Testis (tissue), 3 donors: ENCODE results near the gene ZSWIM5. TPM values are rescaled to one million over a fixed set of nuclear protein-coding genes. Genes with fewer than 3 reads are reported as not detected.

Source experiments
- DNase-seq: peaks from one replicate; pipeline ENCODE4 v3.0.0-alpha.2; 2019
- H3K27ac ChIP-seq, 2 donors: fragments of 200-600 bp; sonication (generic); one replicate each; pipeline ENCODE4 v1.5.1; 2019
- H3K27me3 ChIP-seq: fragments of 200-600 bp; sonication (generic); one replicate; pipeline ENCODE4 v1.5.1; 2019
- H3K36me3 ChIP-seq: fragments of 200-600 bp; sonication (generic); one replicate; pipeline ENCODE4 v1.5.1; 2017; ENCODE audit warnings: low read depth; ENCODE audit errors: missing control alignments
- H3K4me1 ChIP-seq: fragments of 200-600 bp; sonication (generic); one replicate; pipeline ENCODE4 v1.5.1; 2019
- H3K4me3 ChIP-seq, 2 donors: fragments of 200-600 bp; sonication (generic); one replicate each; pipeline ENCODE4 v1.5.1; 2017 to 2019
- H3K9me3 ChIP-seq: fragments of 200-600 bp; sonication (generic); one replicate; pipeline ENCODE4 v1.5.1; 2017
- CTCF ChIP-seq, 3 experiments: fragments of 450-650 bp in 2 of 3; fragments of 200-600 bp in 1 of 3; sonication (generic) in 1 of 3; IDR thresholded peaks; one replicate each; pipeline ENCODE4 v1.5.1; 2016 to 2019; ENCODE audit warnings: antibody characterized with exemption in 3 of 3, mild to moderate bottlenecking in 2 of 3, moderate library complexity in 1 of 3
- POLR2A ChIP-seq: fragments of 450-650 bp; IDR thresholded peaks from one replicate; pipeline ENCODE4 v1.6.1; 2017; ENCODE audit warnings: antibody characterized with exemption, mild to moderate bottlenecking, moderate library complexity
- WGBS, 2 donors: methylation state at CpG; one replicate each; pipeline ENCODE4 v1.1.5; 2018; 5-methylcytosine and 5-hydroxymethylcytosine counted together
- intact Hi-C: fragments of 100-400 bp; cut with DNase I; formaldehyde crosslinking; loops from one replicate; pipeline ENCODE4 v1.15.1; 2023; ENCODE audit warnings: low total_unique reads
- polyA plus RNA-seq: library from polyadenylated mRNA; stranded (reverse); fragments of 350-450 nt; fragmentation: Illumina TruSeq; extraction: RNeasy Lipid Tissue Mini Kit (QIAGEN cat#74804); gene quantifications from one replicate; pipeline ENCODE4 v1.2.3, GENCODE V29; 2014; ENCODE audit warnings: low read depth, low replicate concordance; ENCODE audit not compliant: insufficient read depth
- total RNA-seq, 2 donors: library from RNA; depleted of rRNA; stranded (reverse); fragments of >200 nt; gene quantifications; one replicate each; pipeline ENCODE4 v1.2.3, GENCODE V29; 2016

ZSWIM5 gene
- total and polyA plus RNA-seq, 3 donors from 2014 or later = 8.8 to 19.5 (median 13.7) TPM

GRCh38 chr1:45155957-45156356 lies 50.4 kb downstream of the ZSWIM5 start:
- no peak for DNase-seq
- intact Hi-C loops = no loop called here
- no peaks in the 10 kb centered on the region for H3K9me3 ChIP-seq
- no peak overlapping the region for H3K27ac ChIP-seq
- H3K27me3 ChIP-seq = no peaks in the 10 kb centered on the region
- TF ChIP-seq CTCF (IDR thresholded peaks at IDR 0.05) (no peak), POLR2A (no peak)
- H3K4me1 ChIP-seq = no peaks in the 10 kb centered on the region
- no peak overlapping the region for H3K4me3 ChIP-seq
- no peaks in the 10 kb centered on the region for H3K36me3 ChIP-seq

- Histone ChIP-seq H3K36me3 (no peaks in the 10 kb centered on the region), H3K9me3 (no peaks in the 10 kb centered on the region), H3K4me3 (no peak overlapping the region), H3K4me1 (no peaks in the 10 kb centered on the region), H3K27ac (no peak overlapping the region), H3K27me3 (no peaks in the 10 kb centered on the region)
- DNase-seq = no peak
- intact Hi-C loops = no loop called here
- TF ChIP-seq CTCF (IDR thresholded peaks at IDR 0.05) = no peak
- TF ChIP-seq POLR2A = no peak
- WGBS, 2 donors = 93% methylated on average over 7 of the region's 7 CpGs
Measured at GRCh38 chr1:45155423-45155822, 51.0 kb downstream of the ZSWIM5 start.

- Histone ChIP-seq H3K36me3 (no peaks in the 10 kb centered on the region), H3K27me3 (no peaks in the 10 kb centered on the region), H3K4me3 (no peak overlapping the region), H3K9me3 (no peaks in the 10 kb centered on the region), H3K4me1 (no peaks in the 10 kb centered on the region), H3K27ac (no peak overlapping the region)
- whole genome bisulfite sequencing, 2 donors = 81 to 83% methylated on average over 3 of the region's 3 CpGs
- TF ChIP-seq POLR2A (no peak), CTCF (IDR thresholded peaks at IDR 0.05) (no peak)
- intact Hi-C loops = no loop called here
- DNase-seq = no peak
Measured at GRCh38 chr1:45152126-45152525, 54.3 kb downstream of the ZSWIM5 start.

- no peak overlapping the region for H3K4me3 ChIP-seq
- no peak for TF ChIP-seq POLR2A
- TF ChIP-seq CTCF (IDR thresholded peaks at IDR 0.05) = no peak
- DNase-seq = no peak
- H3K27me3 ChIP-seq = no peaks in the 10 kb centered on the region
- intact Hi-C loops = no loop called here
- no peaks in the 10 kb centered on the region for H3K4me1 ChIP-seq
- H3K9me3 ChIP-seq = no peaks in the 10 kb centered on the region
- 86 to 95% methylated on average over 1 of the region's 1 CpG for WGBS, 2 donors
- no peak overlapping the region for H3K27ac ChIP-seq
- H3K36me3 ChIP-seq = no peaks in the 10 kb centered on the region
Measured at GRCh38 chr1:45148209-45148825, 58.1 kb downstream of the ZSWIM5 start.

GRCh38 chr1:45146833-45147232 lies 59.6 kb downstream of the ZSWIM5 start:
- Histone ChIP-seq H3K27ac (no peak overlapping the region), H3K9me3 (no peaks in the 10 kb centered on the region), H3K4me3 (no peak overlapping the region), H3K36me3 (no peaks in the 10 kb centered on the region), H3K27me3 (no peaks in the 10 kb centered on the region), H3K4me1 (no peaks in the 10 kb centered on the region)
- WGBS, 2 donors = 89 to 92% methylated on average over 2 of the region's 2 CpGs
- TF ChIP-seq CTCF (IDR thresholded peaks at IDR 0.05) = no peak
- no peak for TF ChIP-seq POLR2A
- no peak for DNase-seq
- intact Hi-C loops = no loop called here
